ENCODE results near the gene MAP4K3.
A peak's percentile ranks its signal among the peaks of the same experiment; 100 is the strongest.

The MAP4K3 gene

DNA sequence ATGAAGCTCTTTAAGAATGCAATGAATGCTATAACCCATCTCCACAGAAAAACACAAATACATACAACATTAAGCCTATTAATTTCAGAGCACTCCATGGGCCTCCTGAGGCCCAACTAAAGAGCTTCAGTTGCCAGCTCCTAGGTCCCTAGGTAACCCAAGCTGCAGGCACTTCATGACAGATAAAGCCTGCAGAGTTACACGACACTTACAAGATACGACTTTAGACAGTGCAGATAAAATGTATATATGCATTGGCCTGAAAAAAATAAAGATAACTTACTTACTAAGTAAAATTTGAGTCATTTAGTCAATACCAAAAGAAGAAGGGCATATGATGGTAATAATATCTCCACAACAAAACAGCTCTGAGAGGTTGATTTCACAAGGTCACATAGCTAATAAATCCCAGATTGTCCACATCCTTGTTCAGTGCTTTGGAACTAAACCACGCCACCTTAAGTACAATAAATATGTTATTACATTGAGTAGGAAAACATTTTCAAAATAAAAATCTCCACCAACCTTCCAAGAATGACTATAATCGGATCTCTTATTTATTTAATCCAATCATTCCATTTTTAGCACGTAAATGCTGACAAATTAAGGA is 3.4 kb downstream of the MAP4K3 start:
- no peak for TF ChIP-seq POLR2A (IDR thresholded peaks at IDR 0.05; ENCODE audit: low read depth, low read length)
- FAIRE-seq, result no peak
- DNase-seq (ENCODE audit: insufficient read length, low spot score), result no peak

DNA sequence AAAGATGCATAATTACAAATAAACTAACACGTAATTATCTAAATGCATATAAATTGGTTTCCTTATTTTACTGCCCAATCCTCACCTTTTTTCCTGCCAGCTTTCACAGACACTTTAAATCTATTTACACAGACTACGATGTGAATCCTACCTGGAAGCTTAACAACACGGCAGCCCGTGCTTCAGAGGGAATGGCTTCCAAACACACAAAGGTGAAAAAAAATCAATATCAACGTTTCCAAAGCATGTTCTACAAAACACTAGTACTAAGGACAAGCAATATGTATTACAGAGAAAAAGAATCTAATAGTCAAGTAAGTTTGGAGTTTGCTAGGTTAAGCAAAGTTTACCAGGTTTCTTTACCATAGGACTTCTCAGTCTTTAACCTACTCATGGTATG is 4.4 kb downstream of the MAP4K3 start:
- FAIRE-seq (no peak), DNase-seq (ENCODE audit: insufficient read length, low spot score) (no peak)

GRCh38 chr2:39431592-39432316 is 5.3 kb downstream of the MAP4K3 start:
- no peak for TF ChIP-seq POLR2A (IDR thresholded peaks at IDR 0.05; ENCODE audit: low read depth, low read length)
- DNase-seq (ENCODE audit: insufficient read length, low spot score), result no peak
- FAIRE-seq, result peak; percentile 81

More for the DNA sequence above, 4.4 kb downstream of the MAP4K3 start:
- TF ChIP-seq POLR2A (IDR thresholded peaks at IDR 0.05; ENCODE audit: low read depth, low read length), result no peak

DNA sequence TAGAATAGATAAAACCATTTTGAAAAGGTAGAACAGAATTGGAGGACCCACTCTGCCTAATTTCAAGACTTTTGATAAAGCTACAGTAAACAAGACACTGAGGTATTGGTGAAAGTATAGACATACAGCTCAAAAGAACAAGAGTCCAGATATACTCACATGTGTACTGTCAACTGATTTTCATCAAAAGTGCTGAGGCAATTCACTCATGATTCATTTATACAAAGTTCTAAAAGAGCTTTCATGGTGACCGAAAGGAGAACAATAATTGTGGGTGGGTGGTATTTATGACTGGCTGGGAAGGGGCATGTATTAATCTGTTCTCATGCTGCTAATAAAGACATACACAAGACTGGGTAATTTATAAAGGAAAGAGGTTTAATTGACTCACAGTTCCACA is 7.3 kb downstream of the MAP4K3 start:
- FAIRE-seq (peak; percentile 27), DNase-seq (ENCODE audit: insufficient read length, low spot score) (no peak)
- TF ChIP-seq POLR2A (IDR thresholded peaks at IDR 0.05; ENCODE audit: low read depth, low read length), result no peak

DNA sequence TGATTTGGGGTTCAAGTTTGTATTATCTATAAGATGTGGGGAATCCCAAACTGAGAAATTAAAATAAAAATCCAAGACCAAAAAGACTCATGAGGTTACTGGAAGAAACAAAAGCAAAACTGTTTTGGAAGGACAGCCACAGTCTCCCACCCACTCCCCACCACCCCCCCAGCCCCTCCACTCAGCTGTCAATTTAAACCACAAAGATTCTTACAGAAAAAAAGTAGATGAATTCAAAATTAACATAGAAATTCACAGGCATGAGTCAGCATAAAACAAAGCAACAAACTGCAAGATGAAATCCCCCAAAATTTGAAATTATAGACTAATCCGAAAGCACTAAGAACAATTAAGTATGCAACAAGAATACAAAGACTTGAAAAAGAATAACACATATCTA is 12.1 kb downstream of the MAP4K3 start:
- no peak for TF ChIP-seq POLR2A (IDR thresholded peaks at IDR 0.05; ENCODE audit: low read depth, low read length)
- FAIRE-seq (no peak), DNase-seq (ENCODE audit: insufficient read length, low spot score) (no peak)

GRCh38 chr2:39422700-39423099 is 14.4 kb downstream of the MAP4K3 start:
- no peak for TF ChIP-seq POLR2A (IDR thresholded peaks at IDR 0.05; ENCODE audit: low read depth, low read length)
- FAIRE-seq (no peak), DNase-seq (ENCODE audit: insufficient read length, low spot score) (no peak)

DNA sequence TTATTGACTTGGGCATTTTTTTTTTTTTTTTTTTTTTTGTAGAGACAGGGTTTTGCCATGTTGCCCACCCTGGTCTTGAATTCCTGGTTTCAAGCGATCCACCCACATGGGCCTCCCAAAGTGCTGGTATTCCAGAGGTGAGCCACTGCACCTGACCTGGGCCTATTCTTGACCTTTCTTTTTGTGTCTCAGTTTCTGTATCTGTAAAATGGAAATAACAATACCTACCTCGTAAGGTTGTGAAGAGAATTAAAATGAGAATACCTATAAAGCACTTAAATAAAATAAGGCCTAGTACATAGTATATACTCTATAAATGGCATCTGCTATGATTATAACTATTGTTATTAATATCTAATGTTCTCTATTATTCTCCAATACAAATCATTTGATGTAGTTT is 15.7 kb downstream of the MAP4K3 start:
- DNase-seq (ENCODE audit: insufficient read length, low spot score), result no peak
- no peak for FAIRE-seq
- TF ChIP-seq POLR2A (IDR thresholded peaks at IDR 0.05; ENCODE audit: low read depth, low read length), result no peak

GRCh38 chr2:39419282-39420223 is 17.5 kb downstream of the MAP4K3 start:
- FAIRE-seq (peak; percentile 30), DNase-seq (ENCODE audit: insufficient read length, low spot score) (no peak)
- no peak for TF ChIP-seq POLR2A (IDR thresholded peaks at IDR 0.05; ENCODE audit: low read depth, low read length)

DNA sequence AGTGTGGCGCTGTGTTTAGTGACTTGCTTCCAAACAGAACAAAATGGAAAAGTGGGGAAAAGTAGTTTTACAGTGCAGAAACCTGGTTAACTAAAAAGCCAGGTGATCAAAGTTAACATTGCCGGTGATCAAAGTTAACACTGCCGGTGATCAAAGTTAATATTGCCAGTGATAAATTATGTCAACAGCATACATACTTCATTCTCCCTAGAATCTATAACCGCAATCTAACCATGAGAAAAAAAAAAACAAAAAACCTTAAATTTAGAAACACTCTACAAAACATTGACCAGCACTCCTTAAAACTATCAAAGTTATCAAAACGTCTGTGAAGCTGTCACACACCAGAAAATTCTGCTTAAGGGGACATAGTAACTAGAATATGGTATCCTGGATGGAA is 18.6 kb downstream of the MAP4K3 start:
- TF ChIP-seq POLR2A (IDR thresholded peaks at IDR 0.05; ENCODE audit: low read depth, low read length), result no peak
- FAIRE-seq (no peak), DNase-seq (ENCODE audit: insufficient read length, low spot score) (no peak)

- DNase-seq (ENCODE audit: insufficient read length, low spot score) (no peak), FAIRE-seq (peak; percentile 23)
- TF ChIP-seq POLR2A (IDR thresholded peaks at IDR 0.05; ENCODE audit: low read depth, low read length), result no peak
Observed at GRCh38 chr2:39416140-39416539, 20.9 kb downstream of the MAP4K3 start.

- no peak for DNase-seq (ENCODE audit: insufficient read length, low spot score)
- no peak for TF ChIP-seq POLR2A (IDR thresholded peaks at IDR 0.05; ENCODE audit: low read depth, low read length)
- peak; percentile 86 for FAIRE-seq
Observed at GRCh38 chr2:39413063-39413737, 23.9 kb downstream of the MAP4K3 start.

- FAIRE-seq (peak; percentile 100), DNase-seq (ENCODE audit: insufficient read length, low spot score) (peak; percentile 30)
- TF ChIP-seq POLR2A (IDR thresholded peaks at IDR 0.05; ENCODE audit: low read depth, low read length), result no peak
Observed at GRCh38 chr2:39411181-39411944, 25.7 kb downstream of the MAP4K3 start.
